ENCODE data around the gene RND3.

DNA sequence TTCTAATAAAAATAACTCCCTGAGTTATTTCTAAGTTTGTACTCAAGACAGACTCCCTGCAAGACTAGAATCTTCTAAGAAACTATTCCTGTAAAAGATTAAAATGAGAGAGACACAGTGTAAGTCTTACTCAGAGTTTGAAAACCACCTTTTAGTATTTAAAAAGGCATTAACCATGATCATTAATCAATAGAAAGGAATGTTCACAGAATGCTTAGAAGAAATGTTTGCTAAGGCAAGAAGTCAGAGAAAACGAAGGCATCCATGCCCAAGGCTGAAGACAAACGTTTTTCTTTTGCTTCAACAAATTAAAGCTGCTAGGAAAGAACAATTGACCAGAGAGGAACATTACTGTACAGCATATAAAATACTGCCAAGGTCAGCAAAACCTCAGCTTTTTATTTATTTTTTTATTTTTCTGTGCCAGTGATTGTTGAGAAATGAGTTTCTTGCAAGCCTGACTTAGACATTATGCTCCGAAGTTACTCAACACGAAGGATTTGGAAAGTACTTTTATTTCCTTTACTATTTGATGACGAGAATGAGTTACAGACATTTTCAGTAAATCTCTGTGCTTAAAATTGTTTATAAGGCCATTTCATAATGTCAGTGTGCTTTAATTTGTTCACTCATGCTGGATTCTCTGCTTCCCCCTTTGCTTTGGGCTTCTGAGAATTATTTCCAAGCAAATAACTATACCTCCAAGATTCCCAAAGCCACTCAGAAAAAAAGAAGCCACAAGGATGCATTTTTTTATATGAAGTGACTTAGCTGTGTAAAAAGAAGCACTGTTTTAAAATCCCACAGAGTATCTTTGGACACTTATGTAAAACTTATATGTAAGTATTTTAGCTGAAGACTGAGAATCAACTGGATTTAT lies 20.5 kb downstream of the RND3 start:
- TF ChIP-seq, protein P1, sequence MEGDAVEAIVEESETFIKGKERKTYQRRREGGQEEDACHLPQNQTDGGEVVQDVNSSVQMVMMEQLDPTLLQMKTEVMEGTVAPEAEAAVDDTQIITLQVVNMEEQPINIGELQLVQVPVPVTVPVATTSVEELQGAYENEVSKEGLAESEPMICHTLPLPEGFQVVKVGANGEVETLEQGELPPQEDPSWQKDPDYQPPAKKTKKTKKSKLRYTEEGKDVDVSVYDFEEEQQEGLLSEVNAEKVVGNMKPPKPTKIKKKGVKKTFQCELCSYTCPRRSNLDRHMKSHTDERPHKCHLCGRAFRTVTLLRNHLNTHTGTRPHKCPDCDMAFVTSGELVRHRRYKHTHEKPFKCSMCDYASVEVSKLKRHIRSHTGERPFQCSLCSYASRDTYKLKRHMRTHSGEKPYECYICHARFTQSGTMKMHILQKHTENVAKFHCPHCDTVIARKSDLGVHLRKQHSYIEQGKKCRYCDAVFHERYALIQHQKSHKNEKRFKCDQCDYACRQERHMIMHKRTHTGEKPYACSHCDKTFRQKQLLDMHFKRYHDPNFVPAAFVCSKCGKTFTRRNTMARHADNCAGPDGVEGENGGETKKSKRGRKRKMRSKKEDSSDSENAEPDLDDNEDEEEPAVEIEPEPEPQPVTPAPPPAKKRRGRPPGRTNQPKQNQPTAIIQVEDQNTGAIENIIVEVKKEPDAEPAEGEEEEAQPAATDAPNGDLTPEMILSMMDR (IDR thresholded peaks at IDR 0.05) = no peak
- TF ChIP-seq POLR2A (IDR thresholded peaks at IDR 0.05) = no peak
